HG03097 (cell line): ENCODE data around the gene GNPTG.
A peak's percentile ranks its signal among the peaks of the same experiment; 100 is the strongest.

Source experiments
- ATAC-seq: cut with Tn5 transposase; IDR thresholded peaks from one replicate; pipeline ENCODE4 v1.9.1; 2021; ENCODE audit not compliant: unreplicated experiment, low FRiP score

The GNPTG gene

DNA sequence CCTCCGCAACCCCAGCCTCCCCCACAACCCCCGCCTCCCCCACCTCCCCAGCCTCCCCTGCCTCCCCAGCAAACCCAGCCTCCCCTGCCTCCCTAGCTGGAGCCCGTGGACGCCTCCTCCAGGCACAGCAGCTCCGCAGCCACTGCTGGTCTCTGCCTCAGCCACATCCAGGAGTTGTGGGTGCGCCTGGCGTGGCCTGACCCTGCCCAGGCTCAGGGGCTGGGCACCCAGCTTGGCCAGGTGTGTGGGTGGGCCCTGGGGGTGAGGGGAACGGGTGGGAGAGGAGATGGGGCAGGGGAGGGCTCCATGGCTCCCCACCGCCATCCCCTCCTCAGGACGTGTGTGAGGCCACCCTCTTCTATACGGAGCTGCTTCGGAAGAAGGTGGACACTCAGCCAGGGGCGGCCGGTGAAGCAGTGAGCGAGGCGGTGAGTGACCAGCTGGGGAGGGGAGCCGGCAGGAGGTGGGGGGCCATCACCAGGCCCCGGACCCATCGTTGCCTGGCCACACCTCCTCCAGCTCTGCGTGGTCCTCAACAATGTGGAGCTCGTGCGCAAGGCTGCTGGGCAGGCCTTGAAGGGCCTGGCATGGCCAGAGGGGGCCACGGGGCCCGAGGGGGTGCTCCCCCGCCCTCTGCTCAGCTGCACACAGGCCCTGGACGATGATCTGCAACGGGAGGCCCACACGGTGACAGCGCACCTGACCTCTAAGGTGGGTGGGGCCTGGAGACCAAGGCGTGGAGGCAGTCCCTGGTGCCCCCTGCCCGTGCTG is 5.9 kb upstream of the GNPTG start:
- no peak for ATAC-seq

GRCh38 chr16:1346422-1347285 is 5.1 kb upstream of the GNPTG start:
- no peak for ATAC-seq

GRCh38 chr16:1347286-1347855 is 4.4 kb upstream of the GNPTG start:
- no peak for ATAC-seq

DNA sequence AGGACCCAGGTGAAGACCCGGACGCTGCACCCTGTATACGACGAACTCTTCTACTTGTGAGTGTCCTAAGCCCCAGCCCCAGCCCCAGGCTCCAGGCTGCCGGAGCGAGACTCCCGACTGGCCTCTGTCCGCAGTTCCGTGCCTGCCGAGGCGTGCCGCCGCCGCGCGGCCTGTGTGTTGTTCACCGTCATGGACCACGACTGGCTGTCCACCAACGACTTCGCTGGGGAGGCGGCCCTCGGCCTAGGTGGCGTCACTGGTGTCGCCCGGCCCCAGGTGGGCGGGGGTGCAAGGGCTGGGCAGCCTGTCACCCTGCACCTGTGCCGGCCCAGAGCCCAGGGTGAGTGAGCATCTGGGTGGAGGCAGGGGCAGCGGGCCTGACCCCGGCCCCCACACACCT is 3.8 kb upstream of the GNPTG start:
- ATAC-seq: no peak

GRCh38 chr16:1348441-1348840 is 3.3 kb upstream of the GNPTG start:
- no peak for ATAC-seq

- no peak for ATAC-seq
These were observed 2.8 kb upstream of the GNPTG start for GRCh38 chr16:1348926-1349325.

DNA sequence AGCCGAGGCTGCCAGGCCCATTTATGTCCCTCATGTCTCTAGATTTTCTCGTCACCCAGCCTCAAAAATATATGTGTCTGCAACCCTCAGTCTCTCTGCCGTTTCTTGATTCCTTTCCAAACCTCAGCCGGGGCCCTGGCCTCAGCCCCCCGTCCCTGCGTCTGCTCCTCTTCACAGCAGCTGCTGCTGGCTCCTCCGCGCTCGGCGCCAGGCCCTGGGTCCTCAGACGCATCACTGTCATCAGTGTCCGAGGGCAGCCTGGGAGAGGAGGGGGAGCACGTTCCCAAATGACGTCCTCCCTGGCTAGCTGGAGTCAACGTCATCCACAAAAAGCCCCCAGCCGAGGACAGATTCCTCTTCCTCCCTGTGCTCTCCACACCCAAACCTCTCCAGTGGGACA is 2.4 kb upstream of the GNPTG start:
- ATAC-seq: no peak

- no peak for ATAC-seq
These were observed 1.8 kb upstream of the GNPTG start for GRCh38 chr16:1349951-1350350.

DNA sequence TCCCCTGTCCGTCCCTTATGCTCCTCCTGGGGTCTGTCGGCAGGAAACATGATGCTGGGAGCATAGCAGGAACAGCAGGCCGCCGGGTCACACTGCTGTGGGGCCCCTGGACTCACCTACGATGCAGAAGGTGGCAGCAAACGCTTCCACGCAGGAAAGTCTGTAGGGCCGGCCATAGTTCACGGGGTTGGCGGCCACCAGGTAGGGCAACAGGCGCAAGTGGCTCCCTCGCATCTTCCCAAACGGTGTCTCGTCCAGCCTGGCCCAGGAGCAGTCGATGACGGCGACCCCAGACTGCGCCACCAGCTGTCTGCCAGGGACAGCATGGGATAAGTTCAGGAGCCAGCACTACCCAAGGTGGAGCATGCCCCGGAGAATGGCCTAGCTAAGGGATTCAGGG is 1.0 kb upstream of the GNPTG start:
- no peak for ATAC-seq

DNA sequence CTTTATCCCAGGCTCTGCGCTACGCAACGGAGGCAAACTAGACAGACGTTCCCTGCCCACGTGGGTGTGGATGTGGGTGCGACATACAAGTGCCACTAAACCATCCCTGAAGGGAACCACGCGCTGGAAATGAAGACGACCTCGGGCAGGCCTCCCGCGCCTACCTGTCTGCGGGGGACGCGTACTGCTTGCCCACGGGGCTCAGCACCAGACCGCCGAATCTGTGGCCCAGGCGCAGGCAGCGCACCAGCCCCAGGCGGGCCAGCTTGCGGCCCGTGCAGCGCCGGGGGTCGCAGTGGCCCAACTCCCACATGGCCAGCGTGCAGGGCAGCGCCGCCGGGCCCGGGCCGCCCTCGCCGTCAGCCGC is 533 bp upstream of the GNPTG start:
- peak; percentile 7 for ATAC-seq

DNA sequence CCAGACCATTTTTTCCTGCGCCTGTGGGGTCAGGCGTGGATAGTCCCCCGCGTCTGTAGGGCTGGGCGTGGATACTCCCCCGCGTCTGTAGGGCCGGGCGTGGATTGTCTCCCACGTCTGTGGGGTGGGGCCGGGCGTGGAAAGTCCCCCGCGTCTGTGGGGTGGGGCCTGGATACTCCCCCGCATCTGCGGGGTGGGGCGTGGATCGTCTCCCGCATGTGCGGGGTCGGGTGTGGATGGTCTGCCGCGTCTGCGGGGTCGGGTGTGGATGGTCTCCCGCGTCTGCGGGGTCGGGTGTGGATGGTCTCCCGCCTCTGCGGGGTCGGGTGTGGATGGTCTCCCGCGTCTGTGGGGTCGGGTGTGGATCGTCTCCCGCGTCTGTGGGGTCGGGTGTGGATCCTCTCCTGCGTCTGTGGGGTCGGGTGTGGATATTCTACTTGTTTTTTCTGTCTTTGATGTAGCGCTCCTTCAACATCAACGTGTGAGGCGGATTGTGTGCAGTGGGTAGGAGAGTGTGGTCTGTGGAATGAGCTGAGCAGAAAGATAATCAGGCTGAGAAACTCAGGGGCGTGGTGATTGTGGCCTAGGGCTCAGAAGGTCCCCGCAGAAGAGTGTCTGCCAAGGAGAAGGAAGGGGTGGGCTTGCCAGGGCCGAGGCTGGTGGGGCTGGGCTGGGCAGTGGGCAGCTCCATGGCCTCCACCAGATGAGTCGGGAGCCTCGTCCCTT is 3.2 kb downstream of the GNPTG start:
- no peak for ATAC-seq

DNA sequence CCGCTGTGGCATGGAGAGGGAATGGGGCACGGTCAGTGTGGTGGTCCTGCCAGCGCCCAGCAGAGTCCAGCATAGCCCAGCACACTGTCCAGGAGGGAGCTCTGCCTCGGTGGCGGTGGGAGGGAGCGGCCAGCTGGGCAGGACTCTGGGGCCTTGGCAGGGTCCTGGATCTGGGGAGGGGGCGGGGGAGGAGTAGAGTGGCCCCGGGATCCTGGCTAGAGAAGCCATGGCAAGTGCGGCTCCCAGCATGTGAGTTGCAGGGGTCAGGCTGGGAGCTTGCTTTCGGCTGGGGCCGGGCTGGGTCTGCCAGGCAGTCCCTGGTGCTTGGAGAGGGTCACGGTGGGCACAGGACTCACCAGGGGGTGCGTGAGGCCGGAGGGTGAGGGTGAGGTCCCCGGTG is 3.9 kb downstream of the GNPTG start:
- ATAC-seq: no peak

DNA sequence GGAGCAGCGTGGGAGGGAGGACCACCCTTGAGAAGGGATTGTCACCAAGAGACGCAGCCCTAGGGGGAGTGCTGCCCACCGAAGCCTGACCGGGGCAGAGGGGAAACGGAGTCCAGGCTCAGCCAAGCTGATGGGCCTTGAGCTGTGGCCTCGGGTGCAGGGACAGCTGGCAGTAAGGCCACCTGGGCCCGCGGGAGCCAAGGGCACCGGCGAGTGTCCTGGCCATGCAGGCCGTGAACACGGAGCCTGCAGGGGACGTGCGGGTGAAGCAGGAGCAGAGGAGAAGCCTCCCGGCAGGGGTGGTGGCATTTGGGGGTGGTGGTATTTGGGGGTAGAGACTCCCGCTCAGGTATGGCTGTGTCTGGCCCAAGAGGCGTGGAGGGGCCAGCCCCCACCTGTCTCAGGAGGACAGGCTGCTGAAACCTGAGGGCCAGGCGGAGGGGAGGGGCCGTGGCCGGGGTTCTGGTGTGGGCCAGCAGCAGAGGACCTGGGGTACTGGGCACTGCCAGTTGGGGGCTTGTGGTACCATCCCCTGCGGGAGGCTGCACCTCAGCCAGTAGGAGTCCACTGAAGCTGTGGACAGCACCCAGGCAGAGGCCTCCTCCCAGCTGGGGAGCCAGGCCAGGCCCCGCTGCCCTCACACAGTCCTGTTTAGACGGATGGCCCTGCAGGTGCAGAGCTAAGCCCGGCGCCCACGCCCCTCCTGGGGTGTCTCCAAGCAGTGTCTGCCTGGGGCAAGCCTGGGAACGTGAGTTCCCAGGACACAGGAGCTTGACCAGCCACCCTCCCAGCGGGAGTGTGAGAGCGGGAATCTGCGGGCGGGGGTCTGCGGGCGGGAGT is 4.5 kb downstream of the GNPTG start:
- no peak for ATAC-seq

GRCh38 chr16:1357906-1358566 is 6.3 kb downstream of the GNPTG start:
- ATAC-seq: no peak

GRCh38 chr16:1361685-1362360 is 10.1 kb downstream of the GNPTG start:
- no peak for ATAC-seq

- ATAC-seq: no peak
These were observed 11.1 kb downstream of the GNPTG start for GRCh38 chr16:1362807-1363206.

DNA sequence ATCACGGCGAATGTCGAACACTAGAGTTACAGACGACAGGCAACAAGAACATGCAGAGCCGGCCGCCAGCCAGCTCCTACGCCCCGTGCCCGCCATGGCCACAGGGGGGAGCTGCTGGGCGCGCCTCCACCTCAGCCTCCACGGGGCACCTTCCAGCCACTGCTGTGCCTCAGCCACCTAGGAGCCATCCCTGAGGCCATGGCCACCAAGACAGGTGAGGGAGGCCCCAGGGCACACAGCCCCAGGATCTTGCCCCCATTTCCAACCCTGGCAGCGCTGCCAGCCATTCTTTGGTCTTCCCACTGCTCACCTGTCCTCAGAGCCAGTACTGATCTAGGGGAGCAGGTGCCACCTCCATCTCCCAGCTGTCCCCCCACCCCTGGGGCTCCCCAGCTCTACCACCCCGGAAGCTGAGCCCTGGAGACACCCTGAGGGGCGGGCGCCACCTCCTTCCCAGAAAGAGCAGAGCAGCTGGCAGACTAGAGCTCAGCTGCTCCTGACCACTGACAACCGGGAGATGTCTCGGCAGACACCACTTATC is 11.8 kb downstream of the GNPTG start:
- no peak for ATAC-seq

- no peak for ATAC-seq
These were observed 12.8 kb downstream of the GNPTG start for GRCh38 chr16:1364510-1364909.
